Stimulated activated CD4-positive, alpha-beta T cell treated with anti-CD3 and anti-CD28 coated beads, Interleukin-12 subunit alpha, Interleukin-12 subunit beta, amount 100 ng/mL, for 24 hours (primary cell): Measurements from ENCODE around the gene MRPS2.

Experiments used
- DNase-seq, 2 experiments: peaks; one replicate each; pipeline ENCODE4 v3.0.0-alpha.2; 2020; ENCODE audit warnings: low read depth in 2 of 2

The MRPS2 gene

GRCh38 chr9:135480071-135480939 lies 20.2 kb upstream of the MRPS2 start:
- no peak for DNase-seq

GRCh38 chr9:135480940-135481310 lies 19.6 kb upstream of the MRPS2 start:
- DNase-seq: no peak

- DNase-seq: no peak
Measured at GRCh38 chr9:135482015-135482754, 18.3 kb upstream of the MRPS2 start.

- no peak for DNase-seq
Measured at GRCh38 chr9:135484460-135485277, 15.8 kb upstream of the MRPS2 start.

- DNase-seq: no peak
Measured at GRCh38 chr9:135485385-135485784, 15.1 kb upstream of the MRPS2 start.

- no peak for DNase-seq
Measured at GRCh38 chr9:135485832-135486231, 14.7 kb upstream of the MRPS2 start.

GRCh38 chr9:135486267-135487065 lies 14.0 kb upstream of the MRPS2 start:
- DNase-seq: no peak

GRCh38 chr9:135487281-135488012 lies 13.0 kb upstream of the MRPS2 start:
- DNase-seq: no peak

GRCh38 chr9:135488013-135488330 lies 12.5 kb upstream of the MRPS2 start:
- DNase-seq: no peak

- no peak for DNase-seq
Measured at GRCh38 chr9:135488527-135488926, 12.0 kb upstream of the MRPS2 start.

GRCh38 chr9:135489188-135489906 lies 11.1 kb upstream of the MRPS2 start:
- no peak for DNase-seq

- no peak for DNase-seq
Measured at GRCh38 chr9:135490166-135490870, 10.2 kb upstream of the MRPS2 start.

- no peak for DNase-seq
Measured at GRCh38 chr9:135490980-135491464, 9.5 kb upstream of the MRPS2 start.

- no peak for DNase-seq
Measured at GRCh38 chr9:135491764-135492163, 8.7 kb upstream of the MRPS2 start.

- DNase-seq: no peak
Measured at GRCh38 chr9:135492886-135493669, 7.4 kb upstream of the MRPS2 start.

GRCh38 chr9:135494791-135495559 lies 5.5 kb upstream of the MRPS2 start:
- no peak for DNase-seq

- no peak for DNase-seq
Measured at GRCh38 chr9:135498381-135499126, 1.9 kb upstream of the MRPS2 start.
